Upper lobe of left lung (tissue), 4 donors: ENCODE data around the gene SCARB1.
A peak's percentile ranks its signal among the peaks of the same experiment; 100 is the strongest.

ENCODE experiments used
- POLR2A ChIP-seq, 4 donors: fragments of 450-650 bp; IDR thresholded peaks; one replicate each; pipeline ENCODE4 v1.5.1; 2016 to 2017; ENCODE audit warnings: antibody characterized with exemption in 4 of 4, mild to moderate bottlenecking in 2 of 4
- POLR2AphosphoS5 ChIP-seq, 2 donors: sonication (generic); formaldehyde crosslinking; IDR thresholded peaks; one replicate each; pipeline ENCODE4 v1.5.1; 2017; ENCODE audit warnings: antibody characterized with exemption in 2 of 2

DNA sequence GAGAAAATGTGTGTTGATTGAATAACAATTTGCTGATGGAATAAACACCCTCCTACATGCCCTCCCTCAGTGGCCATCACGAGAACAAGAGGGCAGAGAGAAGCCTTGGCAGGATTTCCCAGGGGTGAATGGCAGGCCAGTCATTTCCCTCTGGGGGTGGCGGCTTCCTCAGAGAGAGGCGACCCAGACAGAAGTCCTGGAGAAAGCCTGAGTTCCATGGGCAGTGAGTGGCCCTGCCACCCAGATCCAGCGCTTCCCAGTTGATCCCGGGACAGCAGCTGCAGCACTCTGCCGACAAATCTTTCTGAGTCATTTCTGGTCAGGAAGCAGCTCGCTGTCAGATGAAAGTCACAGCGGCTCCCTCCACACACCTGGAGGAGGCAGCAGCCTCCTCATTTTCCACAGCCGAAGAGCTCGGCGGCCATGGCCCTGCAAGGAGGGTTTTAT is 123.0 kb downstream of the SCARB1 start:
- TF ChIP-seq POLR2A (IDR thresholded peaks at IDR 0.05) (peak in 1 of 4 donors; percentile 32), POLR2AphosphoS5 (IDR thresholded peaks at IDR 0.05) (peak; percentile 42 to 67)
